DMS153 treated with DMSO at 0.1 percent for 48 hours (cell line): Measurements from ENCODE around the gene RAB37.

Experiments
- DNase-seq: peaks from one replicate; lab custom pipeline; 2025; ENCODE audit not compliant: unreplicated experiment; lab: John Stamatoyannopoulos, UW

The RAB37 gene, protein sequence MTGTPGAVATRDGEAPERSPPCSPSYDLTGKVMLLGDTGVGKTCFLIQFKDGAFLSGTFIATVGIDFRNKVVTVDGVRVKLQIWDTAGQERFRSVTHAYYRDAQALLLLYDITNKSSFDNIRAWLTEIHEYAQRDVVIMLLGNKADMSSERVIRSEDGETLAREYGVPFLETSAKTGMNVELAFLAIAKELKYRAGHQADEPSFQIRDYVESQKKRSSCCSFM

DNA sequence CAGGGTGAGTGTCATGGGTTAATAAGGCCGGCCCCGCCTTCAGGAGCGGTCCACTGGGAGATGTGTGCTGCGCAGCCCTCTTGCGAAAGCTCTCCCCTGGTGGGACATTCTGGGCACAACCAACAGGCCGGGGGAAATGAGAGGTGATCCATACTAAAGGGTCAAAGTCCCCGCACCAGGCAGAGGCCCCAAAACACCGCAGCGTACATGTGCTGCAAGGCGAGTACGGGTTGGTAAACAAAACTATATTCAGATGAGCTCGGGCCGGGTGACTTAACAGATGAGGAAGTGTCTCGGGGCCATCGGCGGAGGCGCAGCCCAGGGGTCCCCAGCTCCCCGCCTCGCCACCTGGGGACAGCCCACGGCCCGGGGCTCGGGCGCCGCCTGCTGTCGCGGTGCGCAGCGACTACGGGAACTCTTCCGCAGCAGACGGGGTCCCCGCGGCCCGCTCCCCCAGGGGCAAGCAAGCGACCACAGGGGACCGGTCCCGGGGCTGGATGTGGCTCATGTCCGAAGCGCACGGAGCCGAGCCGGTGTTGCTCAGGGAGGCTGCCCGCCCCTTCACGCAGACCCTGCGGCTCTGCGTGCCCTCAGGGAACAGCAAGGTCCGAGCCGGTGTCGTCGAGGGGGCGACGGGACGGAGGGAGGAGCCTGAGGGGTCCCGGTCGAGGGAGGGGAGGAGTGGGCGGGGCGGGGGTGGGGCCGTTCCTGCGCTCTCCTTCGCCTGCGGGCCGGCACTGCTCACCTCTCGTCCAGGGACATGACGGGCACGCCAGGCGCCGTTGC lies at the start of gene RAB37:
TSS of gene RAB37 (plus strand) at position 744 of the 786 bp plus-strand sequence. CDS start at position 761, 17 bp downstream.
- DNase-seq = no peak

DNA sequence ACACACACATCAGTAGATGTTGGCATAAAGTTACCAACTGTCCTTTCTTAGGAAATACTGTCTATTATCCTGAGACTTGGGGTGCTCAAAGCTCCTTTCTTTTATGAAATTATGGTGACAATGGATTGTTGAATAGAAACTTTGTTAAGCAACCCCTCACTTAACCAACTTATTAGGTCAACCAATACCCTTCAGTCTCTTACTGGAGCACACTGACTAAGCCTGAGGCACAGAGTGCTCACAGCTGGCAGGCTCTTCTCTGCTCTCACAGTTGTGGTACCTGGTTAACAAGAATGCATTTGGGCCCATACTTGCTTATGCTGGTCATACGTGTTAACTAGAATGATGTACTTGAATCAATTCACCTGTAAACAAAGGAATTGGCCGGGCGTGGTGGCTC lies 49.2 kb upstream of the RAB37 start:
- no peak for DNase-seq

DNA sequence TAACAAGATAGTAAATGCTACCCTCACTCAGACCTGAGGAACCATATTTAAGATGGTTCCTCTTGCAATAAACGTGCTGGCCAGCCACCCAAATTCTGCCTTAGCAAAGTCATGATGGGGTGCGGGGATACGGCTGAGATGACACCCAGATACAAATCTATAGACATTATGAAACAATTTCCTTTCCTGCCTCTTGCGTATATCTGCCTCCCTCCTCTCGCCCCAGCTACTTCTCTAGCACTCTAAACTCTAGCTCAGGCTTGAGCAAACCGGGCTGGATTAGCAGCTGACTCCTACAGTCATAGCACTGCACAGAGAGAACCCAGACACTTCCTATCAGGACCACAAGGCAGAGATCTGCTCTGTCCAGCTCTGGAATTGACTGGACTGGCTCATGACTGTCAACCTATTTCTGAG lies 46.6 kb upstream of the RAB37 start:
- DNase-seq = no peak

DNA sequence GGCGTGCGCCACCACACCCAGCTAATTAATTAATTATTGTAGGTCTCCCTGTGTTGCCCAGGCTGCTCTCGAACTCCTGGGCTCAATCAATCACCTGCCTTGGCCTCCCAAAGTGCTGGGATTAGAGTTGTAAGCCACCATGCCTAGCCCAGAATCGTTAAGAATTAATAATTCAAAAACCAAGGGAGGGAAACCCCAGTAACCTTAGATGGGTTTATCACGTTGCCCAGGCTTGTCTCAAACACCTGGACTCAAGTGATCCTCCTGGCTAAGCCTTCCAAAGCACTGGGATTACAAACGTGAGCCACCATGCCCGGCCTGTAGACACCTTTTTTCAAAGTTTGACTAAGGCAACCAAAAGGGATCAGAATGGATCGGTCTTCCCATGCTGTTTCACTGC lies 45.9 kb upstream of the RAB37 start:
- DNase-seq = no peak

DNA sequence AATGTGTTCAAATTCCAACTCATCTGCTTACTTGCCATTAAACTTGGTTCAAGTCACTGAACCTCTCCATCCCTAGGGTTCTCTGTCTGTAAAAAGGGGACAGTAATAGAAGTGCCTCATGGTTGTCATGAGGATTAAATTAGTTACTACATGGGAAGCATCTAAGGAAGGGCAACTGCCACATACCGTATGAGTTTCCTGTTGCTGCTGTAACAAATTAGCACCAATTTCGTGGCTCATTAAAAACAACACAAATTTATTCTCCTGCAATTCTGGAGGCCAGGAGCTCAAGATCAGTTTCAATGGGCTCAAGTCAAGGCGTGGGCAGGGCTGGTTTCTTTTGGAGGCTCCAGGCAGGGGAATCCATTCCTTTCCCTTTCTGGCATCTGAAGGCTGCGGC lies 43.0 kb upstream of the RAB37 start:
- no peak for DNase-seq

DNA sequence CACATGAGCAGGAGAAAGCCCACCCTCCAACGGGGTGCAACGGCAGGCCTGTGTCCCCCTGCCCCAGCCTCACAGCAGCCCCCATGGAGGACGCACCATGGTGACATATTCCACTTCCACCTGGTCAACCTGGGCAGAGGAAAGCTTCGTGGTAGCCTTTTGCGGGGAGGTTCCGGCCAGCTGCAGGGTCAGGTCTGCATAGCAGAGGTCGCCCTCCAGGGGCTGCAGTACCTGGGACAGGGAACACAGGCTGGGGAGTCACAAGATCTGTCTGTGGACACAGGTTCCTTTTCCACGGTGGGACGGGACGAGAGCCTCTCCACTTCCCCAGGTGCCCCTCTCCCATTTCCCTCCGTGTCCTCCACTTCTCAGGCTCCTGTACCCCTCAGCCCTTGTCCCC lies 41.4 kb upstream of the RAB37 start:
- DNase-seq = no peak

DNA sequence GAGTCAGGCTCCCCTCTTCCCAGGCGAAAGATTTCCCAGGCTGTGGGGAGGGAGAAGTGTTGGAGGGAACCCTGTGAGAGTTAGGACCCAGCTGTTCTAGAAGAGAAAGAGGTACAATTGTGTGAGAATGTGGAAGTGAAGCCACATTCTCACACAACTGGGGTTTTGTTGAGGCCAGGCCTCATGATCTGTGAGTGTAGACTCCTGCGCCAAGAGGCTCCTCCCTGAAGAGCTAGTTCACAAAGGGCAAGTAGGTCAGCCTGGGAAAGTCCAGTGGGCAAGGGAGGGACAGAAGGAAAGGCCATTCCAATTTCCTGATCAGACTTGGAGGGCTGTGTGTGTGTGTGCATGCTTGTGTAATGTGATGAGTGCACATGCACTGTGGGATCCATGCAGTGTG lies 39.5 kb upstream of the RAB37 start:
- no peak for DNase-seq

DNA sequence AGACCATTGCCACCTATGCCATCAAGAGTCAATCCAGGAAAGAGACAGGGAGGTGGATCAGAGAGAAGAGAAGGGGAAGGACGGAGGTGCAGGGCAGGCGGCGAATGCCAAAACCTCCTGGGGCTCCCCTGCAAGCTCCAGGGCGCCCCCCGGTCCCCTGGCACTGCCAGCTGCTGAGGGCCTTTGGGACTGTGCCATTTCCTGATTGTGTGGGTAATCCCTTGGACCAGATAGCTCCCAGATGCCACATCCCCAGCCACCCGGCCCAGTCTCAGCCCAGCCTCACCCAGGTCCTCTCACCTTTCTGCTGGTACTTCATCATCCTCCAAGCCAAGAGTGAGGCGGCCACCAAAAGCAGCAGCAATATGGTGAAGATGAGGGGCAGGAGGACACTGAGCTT lies 39.0 kb upstream of the RAB37 start:
- DNase-seq = no peak

DNA sequence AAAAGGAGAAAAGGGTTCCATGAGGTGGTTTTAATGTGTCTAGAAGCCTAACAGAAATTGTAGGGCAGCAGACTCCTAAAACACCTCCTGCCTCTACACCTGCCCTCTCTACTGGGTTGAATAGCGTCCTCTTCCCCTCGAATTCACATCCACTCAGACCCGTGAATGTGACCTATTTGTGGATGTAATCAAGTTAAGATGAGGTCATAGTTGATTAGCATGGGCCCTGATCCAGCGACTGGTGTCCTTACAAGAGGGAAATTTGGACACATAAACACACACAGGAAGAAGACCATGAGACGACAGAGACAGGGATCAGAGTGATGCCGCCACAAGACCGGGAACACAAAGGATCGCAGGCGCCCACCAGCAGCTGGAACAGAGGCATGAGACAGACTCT lies 37.8 kb upstream of the RAB37 start:
- DNase-seq = no peak

DNA sequence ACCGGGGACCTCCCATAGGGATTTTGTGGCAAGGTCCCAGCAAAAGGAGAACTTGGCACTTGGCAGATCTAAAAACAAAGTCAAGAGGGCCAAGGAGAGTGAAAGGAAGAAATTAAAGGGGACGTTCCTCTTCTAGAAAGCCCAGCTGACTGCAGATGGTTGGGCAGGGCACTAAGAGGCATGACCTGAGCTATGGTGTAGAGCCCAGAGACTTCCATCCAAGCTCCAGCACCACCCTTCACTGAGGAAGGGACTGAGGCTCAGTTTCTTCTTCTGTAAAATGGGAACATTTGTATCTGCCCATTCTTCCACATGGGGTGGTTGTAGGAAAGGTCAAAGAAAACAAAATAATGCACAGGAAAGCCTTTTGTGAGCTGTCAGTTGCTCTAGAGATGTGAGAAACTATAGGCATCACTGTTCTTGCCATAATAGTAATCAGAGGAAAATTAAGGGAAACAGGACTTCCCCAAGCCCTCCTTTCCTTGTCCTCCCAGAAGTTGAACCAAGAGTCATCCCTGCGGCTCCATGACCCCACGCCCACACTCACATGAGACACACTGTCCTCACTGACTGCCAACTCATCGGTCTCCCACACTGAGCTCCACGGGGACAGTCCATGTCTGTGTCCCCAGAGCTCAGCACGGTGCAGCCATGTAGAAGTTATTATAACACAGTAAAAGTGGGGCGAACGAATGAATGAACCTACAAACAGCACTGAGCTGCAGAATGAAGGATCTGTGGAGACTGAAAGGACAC lies 34.8 kb upstream of the RAB37 start:
- no peak for DNase-seq

DNA sequence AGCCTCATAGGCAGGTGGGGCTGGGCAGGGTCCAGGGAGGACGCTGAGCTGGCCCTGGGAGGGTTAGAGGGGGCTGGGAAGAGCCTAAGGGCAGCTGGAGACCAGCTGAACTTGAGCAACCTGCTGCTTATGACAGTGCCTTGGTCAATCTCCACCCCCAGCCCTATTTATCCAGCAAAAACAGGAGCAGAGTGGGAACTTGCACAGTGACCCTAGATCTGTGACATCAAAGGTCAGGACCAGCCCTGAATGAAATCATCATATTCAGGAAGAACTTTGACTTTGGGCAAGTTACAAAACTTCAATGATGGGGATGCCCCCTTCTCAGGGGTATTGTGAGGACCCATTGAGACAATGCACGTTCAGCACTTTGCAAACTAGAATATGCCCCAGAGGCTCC lies 33.7 kb upstream of the RAB37 start:
- DNase-seq = no peak

DNA sequence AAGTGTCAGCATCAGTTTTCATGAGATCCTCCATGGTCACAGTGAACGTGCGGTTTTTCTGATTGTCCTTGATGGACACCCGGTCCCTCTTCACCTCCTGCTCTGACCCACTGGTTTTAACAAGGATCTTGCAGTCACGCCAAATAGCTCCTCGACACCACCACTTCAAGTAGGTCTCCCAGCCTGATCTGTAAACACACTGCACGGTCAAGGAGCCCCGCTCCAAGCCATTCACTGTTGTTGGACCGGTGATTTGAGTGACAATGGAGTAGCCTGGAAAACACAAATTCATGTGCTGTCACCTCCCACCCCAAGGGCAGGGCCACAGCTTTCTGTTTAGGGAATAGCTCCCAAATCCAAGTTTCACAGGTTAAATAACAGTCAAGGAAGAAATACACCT lies 32.5 kb upstream of the RAB37 start:
- no peak for DNase-seq

DNA sequence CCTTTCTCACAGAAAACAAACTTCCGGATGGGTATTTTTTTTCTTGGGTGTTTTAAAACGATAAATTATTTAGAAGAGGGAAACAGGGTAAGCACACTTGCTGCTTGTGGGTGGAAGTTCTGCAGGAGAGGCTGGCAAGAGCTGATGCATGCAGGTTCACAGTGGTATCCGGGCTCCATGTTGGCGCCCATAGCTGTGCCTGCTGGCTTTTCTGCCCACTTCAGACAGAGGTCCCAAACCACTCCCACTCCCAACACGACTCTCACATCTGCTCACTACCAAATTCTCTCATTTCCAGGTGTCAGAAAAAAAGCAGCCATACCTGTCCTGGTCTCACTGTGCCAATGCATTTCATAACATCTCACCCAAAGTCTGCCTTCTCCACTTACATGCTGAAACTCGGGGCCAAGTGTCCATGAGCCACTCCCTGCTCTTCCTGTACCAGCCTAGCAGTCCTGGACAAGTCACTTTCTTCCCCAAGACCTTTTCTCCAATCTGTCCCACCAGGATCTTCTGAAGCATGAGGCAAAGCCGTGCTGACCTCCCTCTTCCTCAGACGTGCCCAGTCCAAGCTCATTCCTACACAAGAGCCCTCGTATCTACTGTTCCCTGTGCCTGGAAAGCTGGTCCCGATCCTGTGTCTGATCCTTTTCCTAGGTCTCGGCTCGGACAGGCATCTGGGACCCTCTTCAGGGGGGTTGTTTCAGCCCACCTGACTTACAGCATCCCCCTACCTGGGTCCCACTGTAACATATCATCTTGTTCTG lies 25.8 kb upstream of the RAB37 start:
- no peak for DNase-seq

DNA sequence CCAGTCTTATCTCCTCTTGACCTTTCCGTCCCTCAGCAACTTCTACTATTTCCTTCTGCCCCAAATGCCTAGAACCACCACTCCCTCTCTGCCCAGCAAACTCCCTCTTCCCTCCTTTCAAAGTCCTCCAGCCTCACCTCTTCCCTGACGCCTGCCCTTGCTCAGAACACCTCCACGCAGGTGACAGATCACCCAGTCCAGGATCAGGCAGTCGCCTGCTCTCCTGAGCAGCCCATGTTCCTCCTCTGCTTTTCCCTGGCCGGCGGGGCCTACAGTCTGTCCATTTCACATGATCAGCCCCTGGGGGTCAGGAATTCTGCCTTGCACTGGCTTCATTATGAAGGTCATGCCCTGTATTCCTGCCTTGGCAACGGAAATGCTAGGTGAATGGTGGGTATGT lies 24.8 kb upstream of the RAB37 start:
- DNase-seq = no peak

DNA sequence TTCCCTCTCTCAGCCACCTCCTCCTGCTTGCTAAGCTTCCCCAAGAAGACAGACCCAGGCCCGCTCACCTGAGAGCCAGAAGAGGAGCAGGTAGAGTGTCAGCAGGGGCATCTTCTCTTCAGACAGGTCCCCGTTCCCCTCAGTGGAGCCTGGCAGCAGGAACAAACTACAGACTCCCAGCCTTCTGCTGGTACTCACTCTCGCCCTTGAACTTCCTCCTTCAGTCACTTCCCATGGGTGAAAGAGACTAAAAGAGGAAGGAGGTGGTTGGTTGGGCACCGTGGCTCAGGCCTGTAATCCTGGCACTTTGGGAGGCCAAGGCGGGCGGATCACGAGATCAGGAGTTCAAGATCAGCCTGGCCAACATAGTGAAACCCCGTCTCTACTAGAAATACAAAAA lies 24.3 kb upstream of the RAB37 start, which contains the start of gene CD300LF:
TSS of gene CD300LF (minus strand) at position 168 of the 400 bp plus-strand sequence. CDS start at position 111, 57 bp downstream.
- no peak for DNase-seq

DNA sequence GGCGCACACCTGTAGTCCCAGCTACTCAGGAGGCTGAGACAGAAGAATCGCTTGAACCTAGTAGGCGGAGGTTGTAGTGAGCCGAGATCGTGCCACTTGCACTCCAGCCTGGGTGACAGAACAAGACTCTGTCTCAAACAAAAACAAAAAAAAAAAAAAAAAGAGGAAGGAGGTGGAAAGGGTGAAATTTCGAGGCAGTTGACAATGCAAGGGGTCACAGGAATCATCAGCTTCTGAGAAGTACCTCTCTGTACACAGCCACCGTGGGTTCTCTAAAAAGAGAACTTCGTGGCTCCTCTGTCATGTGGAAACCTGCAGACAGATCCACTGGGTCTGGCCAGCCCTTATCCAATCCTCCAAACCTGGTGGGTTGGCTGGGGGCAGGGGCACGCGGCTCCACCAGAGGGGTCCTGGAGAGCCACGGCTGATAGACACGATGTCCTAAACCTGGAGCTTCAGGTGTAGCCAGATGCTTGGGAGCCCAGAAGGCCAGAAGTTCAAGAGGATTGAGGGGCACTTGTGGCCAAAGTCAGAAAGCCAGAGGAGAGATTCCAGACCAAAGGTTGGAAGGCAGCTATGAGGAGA lies 23.8 kb upstream of the RAB37 start:
- no peak for DNase-seq

DNA sequence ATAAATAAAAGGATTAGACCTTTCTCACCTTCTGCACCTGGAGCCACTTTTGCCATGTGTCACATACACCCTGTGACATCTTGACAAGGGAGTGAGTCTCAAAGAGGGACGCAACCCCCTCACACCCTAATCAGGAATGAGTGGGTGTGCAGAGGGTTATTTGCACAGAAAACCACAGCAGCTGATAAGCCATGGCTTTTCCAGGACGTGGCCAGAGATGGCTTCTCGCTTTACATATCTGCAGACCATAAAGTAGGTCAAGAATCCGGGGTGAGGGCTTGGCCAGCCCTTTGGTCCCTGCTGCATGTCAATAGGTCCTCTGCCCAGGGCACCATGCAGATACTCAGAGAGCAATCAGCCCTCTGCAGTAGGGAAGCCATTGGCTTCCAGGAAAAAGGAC lies 21.9 kb upstream of the RAB37 start:
- no peak for DNase-seq

DNA sequence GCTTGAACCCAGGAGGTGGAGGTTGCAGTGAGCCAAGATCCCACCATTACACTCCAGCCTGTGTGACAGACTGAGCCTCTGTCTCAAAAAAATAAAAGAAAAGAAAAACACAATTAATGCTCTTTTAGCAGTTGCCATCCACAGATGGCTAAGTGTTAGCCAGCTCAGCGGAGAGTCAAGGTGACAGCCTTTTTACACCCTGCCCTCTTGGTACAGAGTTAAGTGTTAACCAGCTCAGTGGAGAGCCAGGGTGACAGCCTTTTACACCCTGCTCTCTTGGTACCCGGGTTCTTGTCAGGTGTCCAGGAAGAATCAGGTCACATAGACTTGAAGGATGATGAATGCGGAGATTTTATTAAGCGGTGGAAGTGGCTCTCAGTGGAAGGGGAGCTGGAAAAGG lies 16.6 kb upstream of the RAB37 start:
- DNase-seq = no peak

DNA sequence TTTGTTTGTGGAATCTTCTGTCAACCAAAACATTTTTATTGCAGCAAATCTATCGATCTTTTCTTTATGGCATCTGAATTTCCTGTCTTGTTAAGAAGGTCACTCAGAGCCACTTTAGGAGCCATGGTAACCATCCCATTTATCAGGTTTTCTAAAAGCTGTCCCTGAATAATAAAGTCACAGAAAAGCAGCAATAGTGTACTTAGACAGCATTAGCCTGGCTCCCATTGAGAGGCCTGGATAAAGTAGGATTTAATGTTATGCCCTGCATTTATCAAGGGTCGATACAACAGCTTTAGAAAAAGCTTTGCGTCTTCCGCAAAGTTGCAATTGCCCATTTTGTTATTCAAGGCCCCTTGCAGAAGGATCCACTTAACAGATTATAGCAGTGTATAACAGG lies 14.3 kb upstream of the RAB37 start:
- DNase-seq = no peak

DNA sequence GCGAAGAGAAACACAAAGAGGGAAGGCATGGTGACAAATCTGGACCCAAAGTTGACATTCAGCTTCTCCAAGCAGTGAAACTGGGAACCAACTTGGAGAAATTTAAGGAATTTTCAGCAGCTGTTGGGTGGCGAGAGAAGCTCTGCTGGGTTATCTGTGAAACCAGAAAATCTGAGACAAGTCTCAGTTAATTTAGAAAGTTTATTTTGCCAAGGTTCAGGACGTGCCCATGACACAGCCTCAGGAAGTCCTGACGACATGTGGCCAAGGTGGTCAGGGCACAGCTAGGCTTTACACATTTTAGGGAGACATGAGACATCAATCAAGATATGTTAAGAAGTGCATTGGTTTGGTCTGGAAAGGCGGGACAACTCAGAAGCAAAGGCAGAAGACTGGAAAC lies 13.2 kb upstream of the RAB37 start:
- DNase-seq = no peak

DNA sequence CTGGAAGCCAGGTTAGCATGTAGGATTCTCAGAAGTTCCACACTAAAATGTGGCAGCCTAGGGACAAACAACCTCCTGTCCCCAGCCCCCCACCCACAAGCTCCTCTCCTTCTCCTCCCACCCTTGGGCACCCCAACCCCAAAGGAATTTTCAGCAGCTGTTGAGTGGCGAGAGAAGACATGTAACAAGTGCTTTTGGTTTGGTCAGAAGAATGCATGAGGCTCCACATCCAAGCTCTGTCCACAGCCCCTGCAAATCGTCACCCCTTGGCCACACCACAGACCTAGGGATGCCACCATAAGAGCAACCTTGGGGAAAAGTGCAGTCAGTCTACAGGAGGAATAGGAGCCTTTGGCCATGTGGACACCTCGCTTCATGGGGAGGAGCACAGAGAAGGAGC lies 11.9 kb upstream of the RAB37 start:
- DNase-seq = no peak
